SU-DHL-6 (cell line): ENCODE results near the gene PBXIP1.

Experiments used
- H2AFZ ChIP-seq: fragments of 200-600 bp; sonication (generic); 2 replicates; pipeline ENCODE4 v1.6.1; 2014; ENCODE audit warnings: low read depth, mild to moderate bottlenecking, moderate library complexity, mixed read lengths, antibody characterized with exemption, low read length; ENCODE audit not compliant: severe bottlenecking
- H3F3A ChIP-seq: fragments of 200-600 bp; shearing (Covaris generic); 2 replicates; pipeline ENCODE4 v1.6.0; 2016; ENCODE audit warnings: antibody characterized with exemption, mild to moderate bottlenecking; ENCODE audit not compliant: insufficient read depth
- H3K27ac ChIP-seq: fragments of 200-600 bp; sonication (generic); 2 replicates; pipeline ENCODE4 v1.5.1; 2016; ENCODE audit warnings: low read depth, mild to moderate bottlenecking, low read length, moderate library complexity, mixed read lengths
- H3K27me3 ChIP-seq: fragments of 200-600 bp; sonication (generic), shearing (Covaris generic); 2 replicates; pipeline ENCODE4 v1.6.0; 2014; ENCODE audit warnings: mild to moderate bottlenecking, low read length
- H3K36me3 ChIP-seq: fragments of 200-600 bp; sonication (generic); 2 replicates; pipeline ENCODE4 v1.6.1; 2014; ENCODE audit warnings: mild to moderate bottlenecking, low read length, mixed read lengths
- H3K4me2 ChIP-seq: fragments of 300-600, 200-600 bp; shearing (Covaris generic), sonication (generic); 2 replicates; pipeline ENCODE4 v1.6.0; 2014; ENCODE audit warnings: low read length, low read depth, mild to moderate bottlenecking; ENCODE audit not compliant: poor library complexity, severe bottlenecking
- H3K4me3 ChIP-seq: fragments of 200-600 bp; sonication (generic); 2 replicates; pipeline ENCODE4 v1.5.1; 2014; ENCODE audit warnings: antibody characterized with exemption, low read length, mild to moderate bottlenecking, mixed read lengths; ENCODE audit not compliant: insufficient read depth, poor library complexity, severe bottlenecking
- H3K79me2 ChIP-seq: fragments of 200-600 bp; sonication (generic); 2 replicates; pipeline ENCODE4 v1.6.1; 2014; ENCODE audit warnings: mild to moderate bottlenecking, low read length, moderate library complexity; ENCODE audit not compliant: insufficient read depth
- H3K9ac ChIP-seq: fragments of 200-600 bp; sonication (generic); 2 replicates; pipeline ENCODE4 v1.7.0; 2014; ENCODE audit warnings: mild to moderate bottlenecking, low read length
- H3K9me2 ChIP-seq: fragments of 200-600 bp; sonication (generic); replicated peaks from 2 replicates; pipeline ENCODE4 v1.6.1; 2014; ENCODE audit warnings: low read length; ENCODE audit not compliant: insufficient read depth
- H3K9me3 ChIP-seq: fragments of 200-600 bp; sonication (generic); 2 replicates; pipeline ENCODE4 v1.6.1; 2014; ENCODE audit warnings: low read length, mixed read lengths; ENCODE audit not compliant: insufficient read depth
- H4K20me1 ChIP-seq: fragments of 200-600 bp; sonication (generic); 2 replicates; pipeline ENCODE4 v1.6.1; 2014; ENCODE audit warnings: low read depth, mild to moderate bottlenecking, antibody characterized with exemption, low read length, moderate library complexity, mixed read lengths
- CTCF ChIP-seq: fragments of 200-600 bp; sonication (generic); IDR thresholded peaks from one replicate; pipeline ENCODE4 v1.5.1; 2017; ENCODE audit warnings: antibody characterized with exemption, mild to moderate bottlenecking, low read length, moderate library complexity; ENCODE audit not compliant: insufficient read depth, poor library complexity, severe bottlenecking
- EZH2phosphoT487 ChIP-seq: fragments of 200-600 bp; sonication (generic), shearing (Covaris generic); conservative IDR thresholded peaks from 2 replicates; pipeline ENCODE4 v1.6.1; 2018; ENCODE audit warnings: mild to moderate bottlenecking, antibody characterized with exemption, low read length, moderate library complexity, mixed read lengths

The PBXIP1 gene

DNA sequence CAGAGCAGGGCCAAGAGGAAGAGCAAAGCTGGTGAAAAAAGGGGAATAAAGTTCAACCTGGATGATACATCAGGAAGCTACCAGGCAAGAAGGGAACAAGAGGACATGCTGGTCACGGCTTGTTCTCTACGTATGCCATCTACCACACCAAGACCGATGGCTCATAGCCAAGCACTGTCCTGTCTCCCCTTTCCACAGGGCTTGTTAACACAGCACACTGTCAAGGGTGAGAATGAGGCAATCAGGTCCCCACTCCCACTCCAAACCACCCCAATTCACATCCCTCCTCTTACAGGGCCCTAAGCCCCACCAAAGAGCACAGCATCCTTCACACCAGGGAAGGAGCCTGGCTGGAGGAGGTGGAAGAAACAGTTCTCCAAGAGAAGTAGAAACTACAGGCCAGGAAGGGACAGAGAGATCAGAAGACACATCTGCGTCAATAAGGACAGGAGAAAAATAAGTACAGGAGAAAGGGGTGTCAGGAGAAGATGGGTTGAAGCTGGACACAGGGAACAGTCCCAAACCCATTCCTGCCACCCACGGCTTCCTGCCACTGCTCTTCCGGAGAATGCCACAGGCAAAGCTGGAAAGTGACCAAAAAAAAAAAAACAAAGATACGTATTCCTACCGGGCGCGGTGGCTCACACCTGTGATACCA lies 15.6 kb upstream of the PBXIP1 start:
- H3K36me3 ChIP-seq: no peaks in the 10 kb centered on the region
- H4K20me1 ChIP-seq: no peaks in the 10 kb centered on the region
- no peak for TF ChIP-seq CTCF
- TF ChIP-seq EZH2phosphoT487: no peak
- peak overlapping the region; percentile 18; the same call in 1 of the 2 replicates for H3K9ac ChIP-seq
- peak overlapping the region; percentile 9 for H3K4me2 ChIP-seq
- no peak overlapping the region for H2AFZ ChIP-seq
- H3F3A ChIP-seq: peaks cover 11% of the 10 kb centered on the region; the same call in 1 of the 2 replicates
- peaks cover 45% of the 10 kb centered on the region for H3K79me2 ChIP-seq
- no peak overlapping the region for H3K4me3 ChIP-seq
- no peaks in the 10 kb centered on the region for H3K27me3 ChIP-seq
- no peaks in the 10 kb centered on the region for H3K9me3 ChIP-seq
- no peak overlapping the region for H3K27ac ChIP-seq
- H3K9me2 ChIP-seq: no peaks in the 10 kb centered on the region

- Histone ChIP-seq H3K27me3 (no peaks in the 10 kb centered on the region), H3K9me3 (no peaks in the 10 kb centered on the region), H3K4me2 (peak within 1 kb of the TSS; percentile 9), H3K79me2 (peaks cover 38% of the 10 kb centered on the region), H3K36me3 (no peaks in the 10 kb centered on the region), H4K20me1 (no peaks in the 10 kb centered on the region), H3K9me2 (no peaks in the 10 kb centered on the region), H3K4me3 (no peak within 1 kb of the TSS), H3F3A (peaks cover 11% of the 10 kb centered on the region; the same call in 1 of the 2 replicates), H3K9ac (peak within 1 kb of the TSS; percentile 18; the same call in 1 of the 2 replicates), H3K27ac (no peak within 1 kb of the TSS), H2AFZ (no peak within 1 kb of the TSS)
- TF ChIP-seq EZH2phosphoT487 (no peak), CTCF (no peak)
These were observed 14.9 kb upstream of the PBXIP1 start, which contains the start of gene SHC1 for GRCh38 chr1:154970631-154971340. SHC1 (minus strand) TSS chr1:154970747; CDS start chr1:154970526, 221 bp downstream.

DNA sequence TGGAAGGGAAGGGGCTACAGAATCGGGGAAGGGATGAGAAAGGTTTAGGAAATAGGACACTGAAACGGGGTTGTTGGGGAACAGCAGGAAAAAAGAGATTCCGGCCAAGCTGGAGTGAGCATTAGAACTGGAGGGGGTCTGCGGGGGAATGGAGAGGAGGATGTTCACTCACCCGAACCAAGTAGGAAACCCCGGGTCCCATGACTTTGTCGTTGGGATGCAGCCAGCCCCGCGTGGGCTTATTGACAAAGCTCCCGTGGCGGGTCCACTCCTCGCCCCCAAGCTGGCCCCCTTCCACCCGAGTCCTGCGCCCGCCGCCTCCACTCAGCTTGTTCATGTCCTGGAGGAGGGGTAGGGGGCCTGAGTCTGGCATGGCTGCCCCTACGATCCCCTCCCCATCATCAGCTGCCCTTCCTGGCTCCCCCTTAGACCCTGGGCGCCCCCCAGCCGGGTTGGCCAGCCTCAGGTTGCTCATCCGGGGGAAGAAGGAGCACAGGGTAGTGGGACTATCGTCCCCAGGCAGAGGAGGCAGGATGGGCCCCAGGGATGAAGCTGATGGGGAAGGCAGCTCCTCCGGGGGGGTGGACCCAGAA lies 14.1 kb upstream of the PBXIP1 start:
- H3K9me3 ChIP-seq: no peaks in the 10 kb centered on the region
- H4K20me1 ChIP-seq: no peaks in the 10 kb centered on the region
- no peaks in the 10 kb centered on the region for H3K36me3 ChIP-seq
- no peak overlapping the region for H3K27ac ChIP-seq
- no peak for TF ChIP-seq CTCF
- TF ChIP-seq EZH2phosphoT487: no peak
- peaks cover 29% of the 10 kb centered on the region for H3K79me2 ChIP-seq
- no peak overlapping the region for H3K4me2 ChIP-seq
- H3K9ac ChIP-seq: 0 out of 2 replicates have a peak overlapping the region, but pooled peaks have one; percentile 18
- no peak overlapping the region for H3K4me3 ChIP-seq
- H3F3A ChIP-seq: peaks cover 11% of the 10 kb centered on the region; the same call in 1 of the 2 replicates
- no peaks in the 10 kb centered on the region for H3K27me3 ChIP-seq
- H3K9me2 ChIP-seq: no peaks in the 10 kb centered on the region
- H2AFZ ChIP-seq: no peak overlapping the region
